Suprapubic skin (tissue), 4 donors: ENCODE results near the gene ARID3A. TPM values are rescaled to one million over a fixed set of nuclear protein-coding genes. Genes with fewer than 3 reads are reported as not detected.
"Not testable (repeated sequence)": the region's sequence is repeated elsewhere in the genome, so short reads cannot be mapped to it uniquely, and the experiment has no call there.

Experiments
- DNase-seq, 2 donors: peaks; one replicate each; pipeline ENCODE4 v3.0.0-alpha.2; 2019; ENCODE audit warnings: low spot score in 2 of 2
- H3K27ac ChIP-seq: fragments of 200-600 bp; sonication (generic); one replicate; pipeline ENCODE4 v1.5.1; 2019
- H3K27me3 ChIP-seq: fragments of 200-600 bp; sonication (generic); one replicate; pipeline ENCODE4 v1.5.1; 2019
- H3K36me3 ChIP-seq: fragments of 200-600 bp; sonication (generic); one replicate; pipeline ENCODE4 v1.5.1; 2019
- H3K4me1 ChIP-seq: fragments of 200-600 bp; sonication (generic); one replicate; pipeline ENCODE4 v1.5.1; 2019
- H3K4me3 ChIP-seq: fragments of 200-600 bp; sonication (generic); one replicate; pipeline ENCODE4 v1.5.1; 2019; ENCODE audit warnings: mild to moderate bottlenecking
- H3K9me3 ChIP-seq: fragments of 200-600 bp; sonication (generic); one replicate; pipeline ENCODE4 v1.5.1; 2019
- EP300 ChIP-seq: sonication (generic); formaldehyde crosslinking; IDR thresholded peaks from one replicate; pipeline ENCODE4 v1.6.1; 2017; ENCODE audit warnings: antibody characterized with exemption
- POLR2A ChIP-seq, 2 donors: fragments of 450-650 bp; IDR thresholded peaks; one replicate each; pipeline ENCODE4 v1.6.1; 2017; ENCODE audit warnings: antibody characterized with exemption in 2 of 2, mild to moderate bottlenecking in 2 of 2, moderate library complexity in 2 of 2
- POLR2AphosphoS5 ChIP-seq, 3 donors: sonication (generic); formaldehyde crosslinking; IDR thresholded peaks; one replicate each; pipeline ENCODE4 v1.6.1; 2017; ENCODE audit warnings: antibody characterized with exemption in 3 of 3
- WGBS: methylation state at CpG from one replicate; pipeline ENCODE4 v1.1.5; 2018; 5-methylcytosine and 5-hydroxymethylcytosine counted together
- total RNA-seq, 4 donors: library from RNA; depleted of rRNA; stranded (reverse); fragments of >200 nt; gene quantifications; one replicate each; pipeline ENCODE4 v1.1.0, GENCODE V29; 2016
- TF ChIP-seq, protein P1 (sequence below), 2 donors: fragments of 200-600 bp in 1 of 2; fragments of 450-650 bp in 1 of 2; sonication (generic) in 1 of 2; IDR thresholded peaks; one replicate each; pipeline ENCODE4 v1.5.1; 2016 to 2019; ENCODE audit warnings: antibody characterized with exemption in 2 of 2, mild to moderate bottlenecking in 1 of 2, moderate library complexity in 1 of 2

The ARID3A gene
- total RNA-seq, 4 donors from 2014 or later, result 4.7 to 7.5 (median 6.1) TPM

DNA sequence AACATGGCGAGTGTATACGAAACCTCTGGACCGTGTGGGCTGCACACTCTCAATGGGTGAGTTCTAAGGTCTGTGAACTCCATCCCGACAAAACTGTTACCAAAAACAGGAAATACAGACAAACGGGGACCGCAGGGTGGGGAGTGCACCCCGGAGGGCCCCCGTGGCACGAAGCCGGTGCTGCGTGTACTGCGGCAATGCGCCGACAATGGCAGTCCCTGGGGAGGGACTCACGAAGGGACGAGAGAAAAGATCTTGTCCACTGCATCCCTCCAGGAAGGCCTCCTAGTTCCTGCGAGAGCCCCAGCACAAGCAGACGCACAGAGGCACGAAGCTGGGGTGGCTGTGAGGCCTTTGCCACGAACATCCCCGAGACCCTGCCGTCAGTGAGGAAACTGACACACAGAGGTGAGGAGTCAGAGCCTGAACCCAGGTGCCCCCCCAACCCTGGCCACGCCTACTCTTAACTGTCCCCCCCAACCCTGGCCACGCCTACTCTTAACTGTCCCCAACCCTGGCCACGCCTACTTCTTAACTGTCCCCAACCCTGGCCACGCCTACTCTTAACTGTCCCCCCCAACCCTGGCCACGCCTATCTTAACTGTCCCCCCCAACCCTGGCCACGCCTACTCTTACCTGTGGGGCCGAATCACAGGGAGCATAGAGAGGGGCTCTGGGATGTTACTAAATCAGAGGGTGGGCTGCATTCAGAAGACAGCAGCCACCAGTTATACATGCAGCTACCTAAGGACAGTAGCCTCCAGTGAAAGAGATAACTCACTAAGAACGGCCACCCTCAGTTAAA lies 37.1 kb upstream of the ARID3A start:
- Histone ChIP-seq H3K4me3 (no peak overlapping the region), H3K9me3 (no peaks in the 10 kb centered on the region), H3K36me3 (peaks cover 60% of the 10 kb centered on the region), H3K4me1 (peaks cover 19% of the 10 kb centered on the region), H3K27me3 (no peaks in the 10 kb centered on the region), H3K27ac (no peak overlapping the region)
- 87% methylated on average over 24 of the region's 30 CpGs for WGBS
- TF ChIP-seq EP300, result no peak
- TF ChIP-seq, protein P1, sequence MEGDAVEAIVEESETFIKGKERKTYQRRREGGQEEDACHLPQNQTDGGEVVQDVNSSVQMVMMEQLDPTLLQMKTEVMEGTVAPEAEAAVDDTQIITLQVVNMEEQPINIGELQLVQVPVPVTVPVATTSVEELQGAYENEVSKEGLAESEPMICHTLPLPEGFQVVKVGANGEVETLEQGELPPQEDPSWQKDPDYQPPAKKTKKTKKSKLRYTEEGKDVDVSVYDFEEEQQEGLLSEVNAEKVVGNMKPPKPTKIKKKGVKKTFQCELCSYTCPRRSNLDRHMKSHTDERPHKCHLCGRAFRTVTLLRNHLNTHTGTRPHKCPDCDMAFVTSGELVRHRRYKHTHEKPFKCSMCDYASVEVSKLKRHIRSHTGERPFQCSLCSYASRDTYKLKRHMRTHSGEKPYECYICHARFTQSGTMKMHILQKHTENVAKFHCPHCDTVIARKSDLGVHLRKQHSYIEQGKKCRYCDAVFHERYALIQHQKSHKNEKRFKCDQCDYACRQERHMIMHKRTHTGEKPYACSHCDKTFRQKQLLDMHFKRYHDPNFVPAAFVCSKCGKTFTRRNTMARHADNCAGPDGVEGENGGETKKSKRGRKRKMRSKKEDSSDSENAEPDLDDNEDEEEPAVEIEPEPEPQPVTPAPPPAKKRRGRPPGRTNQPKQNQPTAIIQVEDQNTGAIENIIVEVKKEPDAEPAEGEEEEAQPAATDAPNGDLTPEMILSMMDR (IDR thresholded peaks at IDR 0.05), result no peak
- no peak for TF ChIP-seq POLR2A (IDR thresholded peaks at IDR 0.05)
- no peak for TF ChIP-seq POLR2AphosphoS5 (IDR thresholded peaks at IDR 0.05)
- no peak for DNase-seq

- no peak for DNase-seq
- no peak overlapping the region for H3K4me3 ChIP-seq
- peaks cover 21% of the 10 kb centered on the region for H3K4me1 ChIP-seq
- H3K27me3 ChIP-seq, result no peaks in the 10 kb centered on the region
- no peak for TF ChIP-seq POLR2A (IDR thresholded peaks at IDR 0.05)
- peaks cover 52% of the 10 kb centered on the region for H3K36me3 ChIP-seq
- WGBS, result 100% methylated on average over 3 of the region's 26 CpGs
- H3K9me3 ChIP-seq, result no peaks in the 10 kb centered on the region
- no peak overlapping the region for H3K27ac ChIP-seq
These were observed 36.1 kb upstream of the ARID3A start for GRCh38 chr19:889662-890295.

DNA sequence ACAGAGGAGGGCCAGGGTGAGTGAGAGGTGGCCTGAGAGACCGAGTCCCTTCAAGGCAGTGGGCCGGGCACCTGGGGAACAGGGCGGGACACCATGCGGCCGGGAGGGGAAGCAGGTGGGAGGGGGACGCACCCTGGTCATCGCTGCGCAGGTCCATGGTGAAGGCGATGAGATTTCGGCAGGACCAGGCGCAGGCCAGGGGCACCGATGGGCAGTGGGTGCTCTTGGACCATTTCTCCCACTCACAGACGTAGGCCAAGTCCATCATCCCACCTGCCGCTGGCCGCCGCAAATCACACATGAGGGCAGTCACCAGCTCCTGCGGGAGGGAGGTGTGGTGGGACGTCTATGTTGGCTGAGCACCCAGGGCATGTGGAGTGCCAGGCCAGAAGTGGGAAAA lies 35.0 kb upstream of the ARID3A start:
- peaks cover 41% of the 10 kb centered on the region for H3K36me3 ChIP-seq
- TF ChIP-seq POLR2AphosphoS5 (IDR thresholded peaks at IDR 0.05) (no peak), EP300 (no peak)
- TF ChIP-seq, protein P1 (IDR thresholded peaks at IDR 0.05), result no peak

DNA sequence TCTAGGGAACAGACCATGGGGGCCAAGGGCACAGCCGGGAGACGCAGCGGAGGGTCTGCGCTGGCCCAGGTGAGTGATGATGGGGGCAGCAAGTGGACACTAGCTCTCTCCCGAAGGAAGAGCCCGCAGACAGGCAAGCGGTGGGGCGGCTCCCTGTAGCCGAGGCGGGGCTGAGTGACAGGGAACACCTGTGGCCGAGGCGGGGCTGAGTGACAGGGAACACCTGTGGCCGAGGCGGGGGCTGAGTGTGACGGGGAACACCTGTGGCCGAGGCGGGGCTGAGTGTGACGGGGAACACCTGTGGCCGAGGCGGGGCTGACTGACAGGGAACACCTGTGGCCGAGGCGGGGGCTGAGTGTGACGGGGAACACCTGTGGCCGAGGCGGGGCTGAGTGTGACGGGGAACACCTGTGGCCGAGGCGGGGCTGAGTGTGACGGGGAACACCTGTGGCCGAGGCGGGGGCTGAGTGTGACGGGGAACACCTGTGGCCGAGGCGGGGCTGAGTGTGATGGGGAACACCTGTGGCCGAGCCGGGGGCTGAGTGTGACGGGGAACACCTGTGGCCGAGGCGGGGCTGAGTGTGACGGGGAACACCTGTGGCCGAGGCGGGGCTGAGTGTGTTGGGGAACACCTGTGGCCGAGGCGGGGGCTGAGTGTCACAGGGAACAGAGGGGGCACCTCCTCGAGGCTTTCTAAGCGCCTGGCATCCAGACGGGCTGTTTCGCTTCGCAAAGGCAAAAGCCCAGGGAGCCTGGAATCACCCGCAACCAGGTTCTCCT lies 34.2 kb upstream of the ARID3A start:
- H3K4me1 ChIP-seq, result peaks cover 21% of the 10 kb centered on the region
- H3K9me3 ChIP-seq, H3K27me3 ChIP-seq, DNase-seq: not testable (repeated sequence)
- peaks cover 34% of the 10 kb centered on the region for H3K36me3 ChIP-seq
- WGBS, result 70% methylated on average over 40 of the region's 50 CpGs
- H3K27ac ChIP-seq, result peak overlapping the region; percentile 89
- peak overlapping the region; percentile 89 for H3K4me3 ChIP-seq

More for the DNA sequence above, 35.0 kb upstream of the ARID3A start:
- DNase-seq, result no peak
- Histone ChIP-seq H3K9me3 (no peaks in the 10 kb centered on the region), H3K27me3 (no peaks in the 10 kb centered on the region), H3K27ac (no peak overlapping the region), H3K4me3 (no peak overlapping the region), H3K4me1 (peaks cover 21% of the 10 kb centered on the region)
- WGBS, result 85% methylated on average over 17 of the region's 18 CpGs

DNA sequence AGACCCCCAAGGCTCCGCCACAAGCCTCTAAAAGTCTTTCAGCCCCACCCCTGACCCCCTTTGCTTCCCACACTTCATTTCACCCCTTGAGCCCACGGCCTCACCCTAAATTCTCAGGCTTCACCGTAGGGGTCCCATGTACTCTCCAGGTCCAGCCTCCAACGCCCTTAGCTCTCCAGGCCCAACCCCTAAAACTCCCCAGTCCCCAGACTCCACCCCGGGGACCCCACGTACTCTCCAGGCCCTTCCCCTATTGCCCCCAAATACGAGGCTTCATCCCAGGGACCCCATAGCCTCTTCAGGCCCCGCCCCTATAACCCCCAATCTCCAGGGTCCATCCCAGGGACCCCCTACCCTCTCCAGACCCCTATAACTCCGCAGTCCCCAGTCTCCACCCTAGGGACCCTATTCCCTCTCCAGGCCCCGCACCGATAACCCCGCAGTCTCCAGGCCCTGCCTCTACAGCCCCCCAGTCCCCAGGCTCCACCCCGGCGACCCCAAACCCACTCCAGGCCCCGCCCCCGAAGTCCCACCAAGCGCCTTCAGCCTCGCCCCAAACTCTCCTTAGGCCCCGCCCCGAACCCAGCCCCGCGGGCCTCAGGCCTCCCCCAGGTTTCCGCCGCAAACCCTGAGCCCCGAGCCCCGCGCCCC lies 33.5 kb upstream of the ARID3A start:
- H3K36me3 ChIP-seq, result peaks cover 35% of the 10 kb centered on the region
- no peaks in the 10 kb centered on the region for H3K27me3 ChIP-seq
- 5% methylated on average over 21 of the region's 27 CpGs for WGBS
- TF ChIP-seq EP300 (no peak), POLR2AphosphoS5 (IDR thresholded peaks at IDR 0.05) (no peak), POLR2A (IDR thresholded peaks at IDR 0.05) (no peak)
- TF ChIP-seq, protein P1 (IDR thresholded peaks at IDR 0.05), result no peak
- peak overlapping the region; percentile 89 for H3K27ac ChIP-seq
- H3K9me3 ChIP-seq, result no peaks in the 10 kb centered on the region
- H3K4me3 ChIP-seq, result peak overlapping the region; percentile 89
- DNase-seq, result no peak
- H3K4me1 ChIP-seq, result peaks cover 21% of the 10 kb centered on the region
